ENCODE data around the gene NFIB. TPM values are rescaled to one million over a fixed set of nuclear protein-coding genes. Genes with fewer than 3 reads are reported as not detected.

Gene NFIB
- total RNA-seq, 4 donors from 2014 or later = 61.0 to 68.3 (median 65.4) TPM

DNA sequence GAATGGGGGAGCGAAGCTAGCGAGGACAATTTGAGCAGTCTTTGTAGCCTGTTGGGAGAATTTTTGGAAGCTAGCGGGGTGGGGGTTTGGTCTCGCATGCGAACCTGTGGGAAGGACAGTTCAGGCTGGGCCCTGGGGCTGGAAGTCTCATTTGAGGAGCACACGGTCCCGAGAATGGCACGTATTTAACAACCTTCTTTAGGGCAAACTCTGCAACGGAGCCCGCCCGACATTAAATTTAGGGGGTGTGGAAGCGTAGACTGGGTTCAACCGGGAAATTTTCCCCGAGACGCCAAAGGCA lies 35.2 kb upstream of the NFIB start:
- H3K4me1 ChIP-seq = peaks cover 0 to 91% (median 3%) of the 10 kb centered on the region in 3 donors
- TF ChIP-seq POLR2A (IDR thresholded peaks at IDR 0.05) (no peak), POLR2AphosphoS5 (IDR thresholded peaks at IDR 0.05) (no peak)
- TF ChIP-seq, protein P1, sequence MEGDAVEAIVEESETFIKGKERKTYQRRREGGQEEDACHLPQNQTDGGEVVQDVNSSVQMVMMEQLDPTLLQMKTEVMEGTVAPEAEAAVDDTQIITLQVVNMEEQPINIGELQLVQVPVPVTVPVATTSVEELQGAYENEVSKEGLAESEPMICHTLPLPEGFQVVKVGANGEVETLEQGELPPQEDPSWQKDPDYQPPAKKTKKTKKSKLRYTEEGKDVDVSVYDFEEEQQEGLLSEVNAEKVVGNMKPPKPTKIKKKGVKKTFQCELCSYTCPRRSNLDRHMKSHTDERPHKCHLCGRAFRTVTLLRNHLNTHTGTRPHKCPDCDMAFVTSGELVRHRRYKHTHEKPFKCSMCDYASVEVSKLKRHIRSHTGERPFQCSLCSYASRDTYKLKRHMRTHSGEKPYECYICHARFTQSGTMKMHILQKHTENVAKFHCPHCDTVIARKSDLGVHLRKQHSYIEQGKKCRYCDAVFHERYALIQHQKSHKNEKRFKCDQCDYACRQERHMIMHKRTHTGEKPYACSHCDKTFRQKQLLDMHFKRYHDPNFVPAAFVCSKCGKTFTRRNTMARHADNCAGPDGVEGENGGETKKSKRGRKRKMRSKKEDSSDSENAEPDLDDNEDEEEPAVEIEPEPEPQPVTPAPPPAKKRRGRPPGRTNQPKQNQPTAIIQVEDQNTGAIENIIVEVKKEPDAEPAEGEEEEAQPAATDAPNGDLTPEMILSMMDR (IDR thresholded peaks at IDR 0.05) = no peak
- no peaks in the 10 kb centered on the region for H3K36me3 ChIP-seq
- H3K9me3 ChIP-seq = no peaks in the 10 kb centered on the region
- 21% methylated on average over 11 of the region's 15 CpGs; no CpG with 5 or more reads in 1 of the 2 donors for WGBS, 2 donors (ENCODE audit: low coverage in 1 of 2)
- peaks cover 61% of the 10 kb centered on the region for H3K27me3 ChIP-seq
- no peak for ATAC-seq
- H3K4me3 ChIP-seq = peak overlapping the region; percentile 33 to 60
- peak overlapping the region in 3 of 4 donors; percentile 77 to 81 (median 78) for H3K27ac ChIP-seq

DNA sequence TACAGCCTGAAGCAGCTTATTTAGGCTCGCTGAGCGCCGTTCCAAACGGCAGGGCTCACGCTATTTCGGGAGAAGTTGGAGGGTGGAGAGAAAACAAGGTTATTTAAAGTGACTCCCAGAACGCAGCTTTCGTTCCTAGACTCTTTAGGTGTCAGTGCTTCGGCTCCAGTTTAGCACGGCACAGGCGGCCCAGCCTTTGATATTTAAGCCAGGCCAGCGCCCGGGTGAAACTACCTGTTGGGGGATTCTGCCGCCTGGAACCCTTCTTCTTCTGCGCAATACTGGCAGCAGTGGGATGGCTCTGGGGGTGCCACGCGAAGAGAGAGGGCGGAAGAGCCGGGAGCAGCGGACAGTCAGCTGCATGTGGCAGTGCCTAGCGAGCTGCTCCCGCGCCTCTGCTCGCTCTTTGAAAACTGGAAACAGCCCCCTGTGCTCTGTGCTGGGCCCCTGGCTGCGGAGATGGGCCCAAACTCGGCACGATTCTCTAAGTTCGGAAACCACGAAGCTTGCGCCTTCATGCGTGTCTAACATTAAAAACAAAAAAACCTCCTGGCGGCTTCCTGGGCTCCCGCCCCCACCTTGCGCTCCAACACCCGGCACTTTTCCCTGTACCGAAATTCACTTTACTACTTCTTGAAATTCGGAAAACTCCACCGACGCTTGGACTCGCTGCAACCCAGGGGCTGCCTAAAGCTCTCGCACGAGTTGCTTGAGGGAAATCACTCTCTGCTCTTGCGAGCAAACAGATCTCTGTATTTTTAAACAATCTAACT lies 34.6 kb upstream of the NFIB start:
- ATAC-seq = no peak
- no peaks in the 10 kb centered on the region for H3K36me3 ChIP-seq
- peak overlapping the region; percentile 33 to 60 for H3K4me3 ChIP-seq
- no peak for TF ChIP-seq EP300 (IDR thresholded peaks at IDR 0.05)
- TF ChIP-seq, protein P1 (IDR thresholded peaks at IDR 0.05) = peak in 1 of 4 experiments; percentile 11
- TF ChIP-seq POLR2A (IDR thresholded peaks at IDR 0.05) = no peak
- TF ChIP-seq POLR2AphosphoS5 (IDR thresholded peaks at IDR 0.05) = peak; percentile 1
- H3K27ac ChIP-seq = peak overlapping the region; percentile 9 to 81 (median 78)
- no peaks in the 10 kb centered on the region for H3K9me3 ChIP-seq
- 7 to 12% methylated on average over 12 to 23 of the region's 43 CpGs for WGBS, 2 donors (ENCODE audit: low coverage in 1 of 2)
- H3K27me3 ChIP-seq = peaks cover 62% of the 10 kb centered on the region
- peaks cover 0 to 91% (median 5%) of the 10 kb centered on the region in 3 donors for H3K4me1 ChIP-seq

DNA sequence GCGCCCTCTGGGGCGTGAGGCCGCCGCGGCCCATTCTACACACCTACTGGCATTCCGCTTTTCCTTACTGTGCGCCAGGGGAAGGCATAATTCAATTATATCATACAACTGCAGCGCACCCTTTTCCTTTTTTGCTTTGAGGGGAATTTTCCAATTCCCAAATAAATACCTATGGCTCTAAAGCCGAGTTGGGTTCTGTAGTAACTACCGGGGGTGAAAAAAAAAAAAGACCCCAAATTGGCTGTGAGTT lies 34.1 kb upstream of the NFIB start:
- peaks cover 67% of the 10 kb centered on the region for H3K27me3 ChIP-seq
- H3K27ac ChIP-seq = peak overlapping the region; percentile 9 to 81 (median 78)
- no peaks in the 10 kb centered on the region for H3K36me3 ChIP-seq
- H3K9me3 ChIP-seq = no peaks in the 10 kb centered on the region
- WGBS, 2 donors (ENCODE audit: low coverage in 1 of 2) = 4 to 20% methylated on average over 3 to 5 of the region's 10 CpGs
- peaks cover 0 to 91% (median 10%) of the 10 kb centered on the region in 3 donors for H3K4me1 ChIP-seq
- peak; percentile 20 for ATAC-seq
- TF ChIP-seq POLR2AphosphoS5 (IDR thresholded peaks at IDR 0.05) = peak; percentile 1
- TF ChIP-seq EP300 (IDR thresholded peaks at IDR 0.05) = no peak
- H3K4me3 ChIP-seq = peak overlapping the region; percentile 33 to 60

DNA sequence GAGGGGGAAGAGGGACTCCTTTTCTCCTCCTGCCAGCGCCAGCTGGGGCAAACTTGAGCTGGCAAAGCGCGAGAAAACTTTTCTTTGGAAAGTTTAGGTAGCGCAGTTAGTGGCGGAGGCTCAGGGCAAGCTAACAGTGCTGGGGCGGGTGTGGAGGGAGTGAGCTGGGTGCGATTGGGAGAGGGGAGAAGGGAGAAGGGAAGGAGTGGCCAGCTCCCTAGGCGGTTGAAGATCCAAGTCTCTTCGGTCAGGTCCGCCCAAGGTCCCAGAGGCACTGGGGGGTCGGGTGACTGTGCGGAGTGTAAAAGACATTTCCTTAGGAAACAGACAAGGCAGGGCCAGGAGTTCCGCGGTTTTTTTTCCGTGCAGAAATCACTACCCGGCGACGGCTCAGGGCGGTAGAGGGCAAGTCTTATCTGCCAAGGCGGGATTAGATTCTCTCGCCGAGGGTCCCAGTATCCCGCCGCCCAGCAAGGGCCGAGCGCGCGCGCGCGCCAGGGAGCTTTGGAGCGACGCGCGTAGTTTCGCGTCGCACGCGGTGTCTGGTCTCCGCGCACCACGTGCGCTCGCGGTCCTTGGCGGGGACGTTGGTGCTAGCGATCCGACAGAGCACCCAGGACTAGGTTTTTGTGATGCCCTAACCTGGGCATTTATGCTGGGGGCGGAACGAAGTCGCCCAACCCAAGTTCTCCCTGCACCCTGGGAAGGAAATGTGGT lies 33.6 kb upstream of the NFIB start:
- ATAC-seq = peak; percentile 50

DNA sequence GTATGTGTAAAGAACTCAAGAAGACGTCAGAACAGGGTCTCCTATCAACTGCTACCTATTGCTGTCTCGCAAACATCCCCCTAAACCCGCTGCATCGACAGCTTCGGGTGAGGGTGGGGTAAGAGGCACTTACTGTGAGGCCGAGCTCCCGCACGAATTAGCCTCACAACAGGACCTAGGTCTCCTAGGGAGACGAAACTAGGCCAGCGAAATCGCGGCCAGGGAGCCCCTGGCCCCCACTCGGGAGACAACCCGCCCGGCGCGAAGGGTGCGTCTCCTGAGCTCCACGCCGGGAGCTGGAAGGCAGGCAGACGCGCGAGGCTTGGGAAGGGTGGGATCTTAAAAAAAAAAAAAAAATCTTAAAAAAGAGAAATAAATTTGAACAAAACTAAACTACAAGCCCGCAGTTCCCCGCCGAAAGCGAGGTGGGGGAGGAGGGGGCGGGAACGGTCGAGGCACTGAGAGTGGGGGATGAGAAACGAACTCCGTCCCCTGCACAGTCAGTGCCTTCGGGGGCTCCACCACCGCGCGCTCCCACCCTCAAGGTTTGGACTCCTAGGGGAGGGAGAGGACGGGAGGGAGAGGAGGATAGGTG lies 33.0 kb upstream of the NFIB start:
- no peaks in the 10 kb centered on the region for H3K36me3 ChIP-seq
- H3K27ac ChIP-seq = peak overlapping the region in 3 of 4 donors; percentile 77 to 81 (median 78)
- no peak for ATAC-seq
- TF ChIP-seq EP300 (IDR thresholded peaks at IDR 0.05) = no peak
- no peak for TF ChIP-seq POLR2A (IDR thresholded peaks at IDR 0.05)
- no peak for TF ChIP-seq POLR2AphosphoS5 (IDR thresholded peaks at IDR 0.05)
- TF ChIP-seq, protein P1 (IDR thresholded peaks at IDR 0.05) = no peak
- no peaks in the 10 kb centered on the region for H3K9me3 ChIP-seq
- peaks cover 0 to 91% (median 10%) of the 10 kb centered on the region in 3 donors for H3K4me1 ChIP-seq
- 7 to 10% methylated on average over 9 of the region's 37 CpGs for WGBS, 2 donors (ENCODE audit: low coverage in 1 of 2)
- H3K4me3 ChIP-seq = peak overlapping the region; percentile 33 to 60
- H3K27me3 ChIP-seq = peaks cover 78% of the 10 kb centered on the region

More for the DNA sequence above, 33.6 kb upstream of the NFIB start:
- Histone ChIP-seq H3K27me3 (peaks cover 72% of the 10 kb centered on the region), H3K9me3 (no peaks in the 10 kb centered on the region), H3K36me3 (no peaks in the 10 kb centered on the region), H3K27ac (peak overlapping the region; percentile 11 to 81 (median 78)), H3K4me3 (peak overlapping the region; percentile 33 to 60), H3K4me1 (peaks cover 0 to 92% (median 10%) of the 10 kb centered on the region in 3 donors)
- WGBS, 2 donors (ENCODE audit: low coverage in 1 of 2) = 0 to 3% methylated on average over 6 to 12 of the region's 53 CpGs
- TF ChIP-seq POLR2AphosphoS5 (IDR thresholded peaks at IDR 0.05) = peak; percentile 8
- TF ChIP-seq, protein P1 (IDR thresholded peaks at IDR 0.05) = peak in 1 of 4 experiments; percentile 33
- no peak for TF ChIP-seq EP300 (IDR thresholded peaks at IDR 0.05)
- TF ChIP-seq POLR2A (IDR thresholded peaks at IDR 0.05) = peak in 1 of 2 donors; percentile 15

Data from gastroesophageal sphincter (tissue), 4 donors.